Measurements from ENCODE around the gene LYPD4.
"Not testable (repeated sequence)": the region's sequence is repeated elsewhere in the genome, so short reads cannot be mapped to it uniquely, and the experiment has no call there.

The LYPD4 gene

GRCh38 chr19:41804336-41804735, 40.1 kb downstream of the LYPD4 start:
- in situ Hi-C loops (cut with HindIII; ENCODE audit: low sequenced_read_pairs), result no loop called here

- in situ Hi-C loops (cut with HindIII; ENCODE audit: low sequenced_read_pairs), result no loop called here
These were observed 41.7 kb downstream of the LYPD4 start for GRCh38 chr19:41802770-41803169.

DNA sequence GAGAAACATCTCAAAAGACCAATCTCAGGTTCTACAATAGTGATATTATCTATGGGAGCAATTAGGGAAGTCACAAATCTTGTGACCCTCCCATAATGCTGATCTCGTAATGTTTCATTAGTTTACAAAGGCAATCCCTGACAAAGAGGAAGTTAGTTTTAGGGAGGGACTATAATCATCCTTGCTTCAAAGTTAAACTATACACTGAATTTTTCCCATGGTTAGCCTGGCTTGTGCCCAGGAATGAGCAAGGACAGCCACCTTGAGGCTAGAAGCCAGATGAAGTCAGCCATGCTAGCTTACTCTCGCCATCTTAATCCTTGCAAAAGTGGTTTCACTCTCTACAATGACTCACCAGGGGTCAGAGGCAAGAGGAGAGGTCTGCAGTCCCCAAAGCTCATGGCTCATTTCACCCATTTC, 42.7 kb downstream of the LYPD4 start:
- in situ Hi-C loops (cut with HindIII; ENCODE audit: low sequenced_read_pairs), result no loop called here

GRCh38 chr19:41801031-41801430, 43.5 kb downstream of the LYPD4 start:
- in situ Hi-C loops (cut with HindIII; ENCODE audit: low sequenced_read_pairs), result no loop called here

GRCh38 chr19:41799444-41800000, 45.0 kb downstream of the LYPD4 start:
- in situ Hi-C loops (cut with HindIII; ENCODE audit: low sequenced_read_pairs), result no loop called here

DNA sequence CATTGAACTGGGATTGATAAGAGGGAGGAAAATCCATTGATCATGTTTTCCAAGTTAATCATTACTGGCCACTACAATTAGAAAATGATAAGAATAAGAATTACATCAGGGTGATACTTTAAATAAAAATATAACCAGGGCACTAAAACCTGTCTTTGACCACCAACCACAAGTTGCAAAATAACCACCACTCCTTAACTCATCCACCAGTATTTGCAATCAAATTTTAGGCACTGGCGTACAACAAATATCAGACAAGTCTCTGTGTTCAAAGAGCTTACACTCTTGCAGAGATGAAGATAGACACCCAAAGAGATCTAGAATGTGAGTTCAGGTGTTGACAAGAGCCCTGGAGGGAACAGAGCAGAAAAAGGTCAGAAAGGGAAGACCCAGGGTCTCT, 47.6 kb downstream of the LYPD4 start:
- in situ Hi-C loops (cut with HindIII; ENCODE audit: low sequenced_read_pairs), result no loop called here

DNA sequence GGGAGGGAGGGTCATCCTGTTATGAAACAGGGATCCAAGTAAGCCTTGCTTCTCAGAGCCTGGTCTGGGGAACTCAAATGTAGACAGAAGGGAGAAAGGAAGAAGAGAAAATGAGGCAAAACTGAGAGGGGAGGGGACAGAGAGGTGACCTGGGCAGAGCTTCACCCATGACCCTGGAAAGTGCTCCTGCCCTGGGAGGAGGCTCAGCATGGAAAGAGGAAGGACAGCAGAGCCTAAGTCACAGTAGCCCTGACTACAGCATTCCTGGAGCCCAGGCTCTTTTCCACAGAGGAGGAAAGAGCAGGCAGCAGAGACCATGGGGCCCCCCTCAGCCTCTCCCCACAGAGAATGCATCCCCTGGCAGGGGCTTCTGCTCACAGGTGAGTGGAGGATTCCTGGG, 48.1 kb downstream of the LYPD4 start, which contains the start of gene CEACAM3:
CEACAM3 (plus strand) TSS at position 226 of the 400 bp plus-strand sequence; CDS start at position 317, 91 bp downstream.
- in situ Hi-C loops (cut with HindIII; ENCODE audit: low sequenced_read_pairs), result no loop called here

- in situ Hi-C loops (cut with HindIII; ENCODE audit: low sequenced_read_pairs), result no loop called here
These were observed 49.4 kb downstream of the LYPD4 start for GRCh38 chr19:41795031-41795461.

DNA sequence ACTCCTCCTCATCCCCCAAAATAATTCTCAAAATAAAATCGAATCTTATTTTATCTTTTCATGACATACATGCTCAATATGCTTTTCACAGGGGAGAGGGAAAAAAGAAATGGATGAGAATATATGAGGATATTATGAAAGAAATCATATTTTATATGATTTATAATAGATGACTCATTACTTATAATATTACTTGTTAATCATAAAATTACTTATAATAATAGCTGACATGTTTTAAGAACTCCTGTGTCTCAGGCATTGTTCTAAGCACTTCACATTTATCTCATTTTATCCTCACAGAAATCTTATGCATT, 51.1 kb downstream of the LYPD4 start:
- in situ Hi-C loops (cut with HindIII; ENCODE audit: low sequenced_read_pairs), result no loop called here

DNA sequence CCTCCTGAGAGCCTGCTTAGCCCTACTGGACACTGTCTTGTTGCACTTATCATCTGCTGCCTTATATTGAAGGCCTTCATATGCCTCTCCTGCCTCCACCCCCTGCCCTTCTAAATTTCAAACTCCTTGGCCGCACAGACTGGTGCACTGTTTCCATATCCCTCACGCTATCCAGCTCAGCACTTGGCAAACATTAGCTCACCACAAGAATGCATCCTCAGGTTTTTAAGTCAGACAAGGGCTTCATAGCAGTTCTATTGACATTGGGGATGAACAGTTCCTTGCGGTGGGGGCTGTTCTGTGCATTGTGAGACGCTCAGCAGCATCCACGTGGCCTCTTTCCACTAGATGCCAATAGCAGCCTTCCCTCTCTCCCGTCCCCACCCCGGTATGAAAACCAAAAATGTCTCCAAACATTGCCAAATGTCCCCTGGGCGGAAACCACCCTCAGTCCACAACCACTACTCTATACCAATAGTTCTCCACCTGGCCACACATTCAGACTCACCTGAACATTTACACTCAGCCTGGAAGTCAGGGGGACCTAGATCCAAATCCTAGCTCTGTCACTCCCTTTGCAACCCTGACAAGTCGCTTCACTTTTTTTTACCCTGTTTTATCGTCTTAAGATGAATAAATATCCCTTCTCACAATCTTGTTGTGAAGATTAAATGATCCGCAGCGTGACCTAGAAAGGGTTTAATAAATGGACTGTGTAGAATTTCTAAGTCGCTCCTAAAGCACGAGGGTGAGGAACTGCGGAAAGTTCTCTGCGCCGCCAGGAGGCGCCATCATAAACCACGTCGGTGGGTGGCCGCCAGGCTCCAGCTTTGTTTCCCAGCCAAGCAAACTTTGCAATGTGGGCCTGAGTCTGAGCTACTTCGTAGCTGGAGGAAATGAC, 51.7 kb downstream of the LYPD4 start:
- in situ Hi-C loops (cut with HindIII; ENCODE audit: low sequenced_read_pairs), result no loop called here

GRCh38 chr19:41789053-41789452, 55.4 kb downstream of the LYPD4 start:
- in situ Hi-C loops (cut with HindIII; ENCODE audit: low sequenced_read_pairs), result not testable (repeated sequence)

GRCh38 chr19:41788518-41788917, 56.0 kb downstream of the LYPD4 start:
- in situ Hi-C loops (cut with HindIII; ENCODE audit: low sequenced_read_pairs), result not testable (repeated sequence)
